ENCODE results near the gene CDH11.

- TF ChIP-seq EZH2phosphoT487 (IDR thresholded peaks at IDR 0.05; ENCODE audit: borderline replicate concordance) (no peak), CTCF (conservative IDR thresholded peaks at IDR 0.05; ENCODE audit: low read length) (peak; percentile 13; the same call in 1 of the 2 replicates)
Observed at GRCh38 chr16:65126845-65127624, 5.2 kb upstream of the CDH11 start.

All from Loucy (cell line).